GM19043 (cell line): ENCODE results near the gene PCDH9.
"Not testable (repeated sequence)": the region's sequence is repeated elsewhere in the genome, so short reads cannot be mapped to it uniquely, and the experiment has no call there.

Experiments
- ATAC-seq: cut with Tn5 transposase; IDR thresholded peaks from one replicate; pipeline ENCODE4 v1.9.1; 2021; ENCODE audit warnings: low read depth; ENCODE audit not compliant: unreplicated experiment

The PCDH9 gene

DNA sequence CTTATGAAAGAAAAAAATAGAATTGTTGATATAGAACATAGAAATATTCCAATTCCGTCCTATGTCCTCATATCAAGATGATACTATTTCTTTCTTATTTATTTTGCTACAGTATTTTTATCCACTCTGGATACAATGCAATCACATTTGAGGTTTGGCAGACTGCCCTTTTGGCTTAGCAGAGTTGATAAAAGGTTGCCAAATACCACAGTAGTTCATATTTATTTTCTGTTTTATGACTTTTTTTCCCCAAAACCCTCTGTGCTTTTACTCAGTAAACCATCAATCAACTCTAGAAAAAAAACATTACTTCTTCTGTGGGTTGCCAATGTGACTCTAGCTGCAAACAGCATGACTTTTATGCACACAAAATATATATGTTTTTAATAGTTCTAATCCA is 424.5 kb downstream of the PCDH9 start:
- no peak for ATAC-seq

DNA sequence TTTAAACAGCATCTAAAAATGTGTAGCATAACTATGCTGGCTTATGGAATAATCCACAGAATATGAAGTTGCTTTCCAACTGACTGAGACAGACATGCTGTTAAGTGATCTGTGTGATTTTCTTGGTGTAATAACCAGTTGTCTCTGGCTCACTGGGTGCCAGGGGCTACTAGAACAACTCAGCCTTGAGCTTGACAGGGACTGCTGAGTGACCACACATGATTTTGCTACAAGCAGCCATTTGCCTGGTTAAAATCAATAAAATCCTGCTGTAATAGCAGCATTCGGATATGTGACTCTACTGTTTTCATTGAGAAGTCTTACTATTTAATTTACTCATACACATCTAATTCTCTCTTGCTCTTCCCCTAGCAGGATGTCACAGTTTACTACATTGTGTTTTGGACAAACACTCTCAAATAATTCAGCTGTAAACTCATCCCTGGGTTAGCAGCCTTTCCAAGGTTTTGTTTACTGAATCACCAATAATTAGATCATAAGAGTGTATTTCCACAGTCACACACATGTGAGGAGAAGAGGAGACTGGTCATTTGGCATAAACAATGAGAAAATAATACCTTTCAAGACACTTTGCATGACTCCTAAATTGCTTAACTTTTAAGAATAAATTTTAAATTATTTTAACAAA is 426.2 kb downstream of the PCDH9 start:
- ATAC-seq, result no peak

DNA sequence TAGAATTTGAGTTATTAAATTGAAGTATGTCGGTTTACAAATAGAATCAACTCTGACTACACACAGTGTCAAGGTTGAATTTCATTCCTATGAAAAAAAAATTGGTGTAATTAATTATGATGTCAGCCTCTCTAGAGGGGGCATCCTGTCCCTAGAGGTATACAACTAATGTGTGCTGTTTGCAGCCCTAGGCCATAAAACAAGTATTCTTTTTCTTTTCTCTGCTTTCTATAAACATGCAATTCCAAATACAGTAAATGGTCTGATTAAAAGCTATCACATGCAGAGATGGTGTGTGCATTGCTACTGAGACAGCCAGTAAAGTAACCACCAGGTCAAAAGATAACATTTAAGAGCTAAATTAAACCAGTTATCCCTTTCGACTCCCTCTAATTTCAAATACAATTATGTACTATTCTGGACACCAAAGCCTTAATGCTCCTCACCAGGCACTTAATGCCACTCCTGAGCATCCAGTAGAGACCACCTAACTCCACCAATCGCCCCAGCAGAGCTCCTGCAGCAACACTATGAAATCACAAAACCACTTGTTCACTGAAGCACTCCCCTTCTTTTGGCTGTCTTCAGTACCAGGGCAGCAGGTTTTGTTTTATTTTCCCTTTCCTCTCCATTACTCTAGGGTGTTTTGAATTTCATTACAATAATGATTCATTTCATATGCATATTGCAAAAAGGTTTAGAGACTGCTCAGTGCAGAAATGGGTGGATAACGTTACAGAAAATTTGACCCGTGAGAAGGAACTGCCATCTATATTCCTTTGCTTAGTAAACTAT is 426.9 kb downstream of the PCDH9 start:
- no peak for ATAC-seq

DNA sequence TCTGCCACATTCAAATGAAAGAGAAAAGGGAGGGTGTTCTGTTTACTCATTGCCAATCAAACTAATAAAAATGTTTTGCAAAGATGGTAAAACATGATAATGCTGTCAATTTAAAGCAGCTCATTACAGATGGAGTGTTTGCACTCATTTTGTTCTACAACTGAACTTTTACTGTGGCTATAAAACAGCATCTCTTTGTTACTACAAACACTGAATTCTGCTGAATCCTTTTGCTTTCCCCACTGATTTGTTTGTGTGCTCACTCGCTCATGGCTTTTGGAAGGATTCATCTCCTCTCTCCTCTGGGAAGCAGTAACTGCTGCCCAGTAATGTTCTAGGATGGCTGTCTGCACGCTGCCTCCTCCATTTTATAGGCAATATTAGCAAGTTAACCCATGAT is 434.5 kb downstream of the PCDH9 start:
- no peak for ATAC-seq

DNA sequence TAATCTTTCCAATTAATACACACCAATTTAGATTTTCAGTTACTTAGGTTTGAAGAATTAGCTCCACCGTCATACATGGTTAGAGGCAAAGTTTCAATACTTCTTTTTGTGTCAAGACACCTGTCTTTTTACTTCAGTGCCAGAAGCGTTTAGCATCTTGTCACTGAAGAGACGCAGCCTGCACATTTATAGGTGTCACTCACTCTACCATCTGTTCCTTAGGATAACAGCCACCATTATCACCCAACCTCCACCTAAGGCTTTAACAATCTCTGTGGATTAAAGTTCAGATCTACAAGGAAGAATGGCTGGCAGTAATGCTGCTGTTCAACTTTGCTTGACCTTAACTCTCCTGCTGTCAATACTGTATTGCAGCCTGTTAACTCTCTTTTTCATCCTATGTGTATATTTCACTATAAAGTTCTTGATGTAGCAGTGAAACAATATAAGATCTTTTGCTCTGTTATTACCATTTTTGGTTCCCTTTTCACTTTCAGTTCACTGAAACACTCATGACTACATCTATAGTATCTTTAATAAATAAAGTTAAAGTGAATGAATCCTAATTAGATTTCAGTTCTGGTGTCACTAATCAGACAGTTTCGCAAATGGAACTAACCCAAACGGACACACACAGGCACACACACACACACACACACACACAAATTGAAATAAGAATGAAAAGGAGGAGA is 435.6 kb downstream of the PCDH9 start:
- peak; percentile 71 for ATAC-seq

DNA sequence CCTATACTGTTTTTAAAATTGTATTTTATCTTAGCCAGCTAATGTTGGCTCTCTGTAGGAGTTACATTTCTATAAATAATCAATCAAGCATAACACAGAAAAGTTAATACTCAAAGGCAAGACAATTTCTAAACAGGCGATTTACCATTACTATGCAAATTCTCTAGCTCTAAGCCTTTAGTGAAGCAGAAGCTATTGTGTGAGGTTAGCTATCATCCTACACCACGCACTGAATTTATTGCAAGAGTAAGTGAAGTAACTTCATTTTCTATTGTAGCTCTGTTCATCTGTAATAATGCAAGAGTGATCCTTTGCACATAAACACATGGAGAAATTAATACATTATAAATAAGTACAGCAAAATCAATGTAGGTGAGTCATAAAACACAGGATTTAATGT is 439.3 kb downstream of the PCDH9 start:
- no peak for ATAC-seq

DNA sequence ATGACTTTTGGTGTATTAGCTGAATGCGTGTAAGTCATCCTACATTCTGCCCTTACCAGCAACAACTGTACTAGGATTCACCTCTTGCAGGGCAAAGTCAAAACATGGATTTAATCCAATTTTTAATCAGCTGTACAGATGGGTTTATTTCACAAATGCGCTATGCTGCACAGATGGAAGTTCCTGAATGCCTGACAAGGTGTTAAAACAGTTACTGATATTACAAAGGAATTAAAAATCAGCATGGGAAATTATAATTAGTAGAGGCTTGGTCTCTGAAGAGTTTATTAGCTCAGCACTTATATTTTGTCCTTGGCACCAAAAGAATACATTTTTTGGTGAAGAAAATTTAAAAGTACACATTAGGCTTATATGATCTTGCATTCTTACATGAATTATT is 448.9 kb downstream of the PCDH9 start:
- no peak for ATAC-seq

DNA sequence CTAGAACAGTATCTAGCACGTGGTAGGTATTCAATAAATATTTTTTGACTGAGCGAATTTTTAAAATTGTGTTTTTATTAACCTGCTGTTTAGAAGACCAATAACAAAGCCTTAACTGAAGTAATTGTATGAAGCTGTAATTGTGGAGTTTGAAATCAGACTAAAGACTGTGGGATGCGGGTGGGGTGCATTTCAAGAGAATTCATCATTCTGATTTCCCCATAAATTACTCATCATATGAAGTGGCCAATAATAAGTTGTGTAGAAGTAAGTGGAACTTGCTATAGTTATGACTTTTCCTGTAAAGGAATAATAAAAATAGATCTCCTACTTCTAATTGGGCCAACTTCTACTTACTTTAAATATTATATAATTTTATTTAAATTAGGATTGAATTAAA is 449.3 kb downstream of the PCDH9 start:
- ATAC-seq, result no peak

DNA sequence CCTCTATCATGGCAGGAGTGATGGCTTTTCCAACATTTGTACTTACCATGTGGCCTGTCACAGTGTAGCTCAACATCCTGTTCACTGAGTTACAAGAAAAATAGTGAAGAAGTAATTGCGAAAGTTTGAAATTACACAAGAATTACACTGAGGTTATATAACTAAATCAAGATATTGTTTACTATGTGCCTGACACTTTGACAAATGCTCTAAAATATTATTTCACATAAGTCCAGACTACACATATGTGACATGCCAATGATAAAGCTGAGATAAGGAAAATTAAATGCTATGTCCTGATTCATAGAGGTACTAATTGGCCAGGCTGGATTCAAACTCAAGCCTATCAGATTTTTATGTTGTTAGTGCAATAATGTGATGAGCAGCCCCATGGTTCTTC is 451.7 kb downstream of the PCDH9 start:
- no peak for ATAC-seq

DNA sequence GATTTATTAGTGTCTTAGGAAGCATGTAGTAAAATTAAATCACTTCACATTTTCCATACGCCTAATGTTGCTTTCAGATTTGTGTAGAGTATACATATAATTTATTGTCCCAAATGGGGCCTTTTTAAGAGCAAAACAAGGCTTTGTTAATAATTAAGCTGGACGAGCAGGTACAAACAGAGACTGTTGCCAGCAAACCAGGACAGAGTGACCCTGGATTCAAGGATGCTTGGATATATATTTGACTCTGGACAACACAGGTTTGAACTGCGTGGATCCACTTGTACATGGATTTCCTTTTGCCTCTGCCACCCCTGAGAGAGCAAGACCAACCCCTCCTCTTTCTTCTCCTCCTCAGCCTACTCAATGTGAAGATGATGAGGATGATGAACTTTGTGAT is 454.9 kb downstream of the PCDH9 start:
- ATAC-seq, result no peak

DNA sequence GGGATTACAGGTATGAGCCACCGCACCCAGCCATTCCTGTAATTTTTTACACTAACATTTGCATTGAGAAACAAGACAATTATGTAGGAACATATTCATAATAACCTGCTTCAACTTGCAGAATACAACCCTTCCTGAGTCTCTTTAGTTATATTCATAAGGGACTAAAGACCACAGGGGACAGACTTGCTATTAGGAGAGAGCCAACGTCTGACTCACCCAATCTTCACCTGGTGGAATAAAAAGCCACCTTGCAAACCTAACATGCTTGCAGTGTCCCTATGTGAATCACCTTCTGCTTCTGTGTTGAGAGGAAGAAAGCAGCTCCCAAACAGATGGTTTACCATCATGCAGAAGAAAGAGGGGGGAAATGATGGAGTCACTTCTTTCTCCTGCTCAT is 456.1 kb downstream of the PCDH9 start:
- no peak for ATAC-seq

DNA sequence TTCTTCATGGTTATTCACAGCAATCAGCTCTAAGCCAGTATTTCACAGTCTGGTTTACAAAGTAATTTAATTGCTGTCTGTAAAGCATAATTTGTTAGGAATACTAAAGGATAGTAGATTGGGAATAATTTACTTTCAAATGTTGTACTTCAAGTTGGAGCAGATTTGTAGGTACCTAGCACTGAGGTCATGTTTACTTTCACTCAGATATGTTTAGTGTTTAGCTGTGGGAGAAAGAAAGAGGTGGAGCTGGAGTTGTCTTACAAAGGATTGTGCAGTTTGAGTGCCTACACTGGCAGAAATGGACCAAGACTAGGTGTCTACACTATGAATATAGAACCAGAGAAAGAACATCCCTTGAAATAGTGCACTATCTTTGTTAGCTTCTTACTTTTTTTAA is 464.6 kb downstream of the PCDH9 start:
- ATAC-seq, result no peak

DNA sequence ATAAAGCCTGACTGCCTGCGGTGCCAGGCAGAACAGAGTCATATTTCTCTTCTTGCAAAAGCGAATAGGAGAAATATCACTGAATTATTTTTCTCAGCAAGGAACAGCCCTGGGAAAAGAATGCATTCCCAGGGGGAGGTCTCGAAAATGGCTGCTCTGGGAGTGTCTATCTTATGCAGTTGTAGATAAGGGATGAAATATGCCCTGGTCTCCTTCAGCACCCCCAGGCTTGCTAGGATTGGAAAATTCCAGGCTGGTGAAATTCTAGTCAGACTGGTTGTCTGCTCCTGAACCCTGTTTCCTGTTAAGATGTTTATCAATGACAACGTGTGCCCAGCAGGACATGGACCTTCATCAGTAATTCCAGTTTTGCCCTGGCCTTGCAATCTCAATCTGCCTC is 469.5 kb downstream of the PCDH9 start:
- not testable (repeated sequence) for ATAC-seq

DNA sequence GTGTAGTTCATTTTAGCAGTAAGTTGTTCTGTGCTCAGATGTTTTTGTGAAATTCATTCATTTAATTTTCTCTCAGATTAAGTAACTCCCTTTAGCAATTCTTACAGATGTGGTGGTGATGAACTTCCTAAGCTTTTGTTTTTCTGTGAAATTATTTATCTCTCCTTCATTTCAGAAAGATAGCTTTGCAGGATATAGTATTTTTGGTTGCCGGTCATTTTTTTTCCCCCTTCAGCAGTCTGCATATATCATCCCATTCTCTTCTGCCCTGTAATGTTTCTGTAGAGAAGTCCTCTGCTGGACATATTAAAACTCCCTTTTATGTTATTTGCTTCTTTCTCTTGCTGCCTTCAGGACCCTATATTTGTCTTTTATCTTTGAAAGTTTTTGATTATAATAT is 470.2 kb downstream of the PCDH9 start:
- ATAC-seq, result no peak

DNA sequence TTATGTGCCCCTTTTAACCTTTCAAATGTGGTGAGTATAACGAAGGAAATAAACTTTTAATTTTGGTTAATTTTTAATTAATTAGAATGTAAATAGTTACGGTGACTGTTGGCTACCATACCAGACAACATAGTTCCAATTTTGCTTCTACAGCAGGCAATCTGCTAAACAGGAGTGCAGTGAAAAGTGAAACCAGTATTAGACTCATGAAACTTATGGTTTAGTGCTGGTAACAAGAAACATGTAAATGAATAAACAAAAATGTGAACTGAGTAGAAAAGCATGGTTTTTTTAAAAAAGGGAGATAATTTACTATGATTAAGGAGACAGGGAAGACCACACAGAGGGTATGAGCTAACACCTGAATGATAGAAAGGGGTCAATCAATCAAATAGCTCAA is 478.4 kb downstream of the PCDH9 start:
- ATAC-seq, result no peak

DNA sequence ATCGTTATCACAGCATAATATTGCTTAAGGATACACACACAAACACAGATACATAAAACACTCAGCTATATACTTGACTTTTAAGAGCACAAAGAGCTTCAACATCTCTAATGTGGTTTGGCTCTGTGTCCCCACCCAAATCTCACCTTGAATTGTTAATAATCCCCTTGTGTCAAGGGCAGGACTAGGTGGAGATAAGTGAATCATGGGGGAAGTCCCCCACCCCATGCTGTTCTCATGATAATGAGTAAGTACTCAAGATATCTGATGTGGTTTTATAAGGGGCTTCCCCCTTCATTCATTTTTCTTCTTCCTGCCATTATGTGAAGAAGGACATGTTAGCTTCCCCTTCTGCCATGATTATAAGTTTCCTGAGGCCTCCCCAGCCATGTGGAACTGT is 481.4 kb downstream of the PCDH9 start:
- no peak for ATAC-seq

DNA sequence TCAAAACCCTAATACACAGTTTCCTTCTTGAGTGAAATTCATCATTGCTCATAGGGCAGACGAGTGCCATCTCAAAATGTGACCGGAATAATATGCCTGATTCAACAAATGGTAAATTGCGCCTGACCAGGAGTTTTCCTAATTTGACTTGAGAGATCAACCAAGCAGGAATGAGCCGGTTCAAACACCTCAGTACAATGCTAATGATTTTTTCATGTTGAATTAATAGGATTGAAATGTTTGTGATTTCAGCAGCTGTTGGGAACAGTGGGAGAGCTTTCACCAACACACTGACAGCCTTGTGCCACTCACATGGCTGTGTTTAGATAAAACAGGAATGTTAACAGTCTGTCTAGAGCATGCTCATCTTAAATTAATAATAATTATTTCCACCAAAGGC is 484.8 kb downstream of the PCDH9 start:
- no peak for ATAC-seq

DNA sequence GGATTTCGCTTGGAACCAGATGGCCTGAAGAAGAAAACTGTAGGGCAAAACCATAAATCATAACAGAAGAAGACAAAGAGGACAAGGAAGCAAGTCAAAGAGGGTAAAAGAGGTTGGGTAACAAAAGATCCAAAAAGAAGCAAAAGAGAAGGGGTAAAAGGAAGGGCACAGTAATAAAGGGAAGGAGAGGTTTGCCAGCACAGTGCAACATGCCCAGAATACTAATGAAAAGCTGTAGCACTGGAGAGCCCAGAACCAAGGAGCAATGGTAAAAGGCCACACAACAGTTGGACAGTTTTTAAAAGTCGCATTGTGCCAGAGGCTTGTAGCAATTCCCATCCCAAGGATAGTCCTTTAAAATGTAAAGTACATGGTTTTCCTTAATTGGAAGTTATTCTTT is 506.6 kb downstream of the PCDH9 start:
- ATAC-seq, result no peak

DNA sequence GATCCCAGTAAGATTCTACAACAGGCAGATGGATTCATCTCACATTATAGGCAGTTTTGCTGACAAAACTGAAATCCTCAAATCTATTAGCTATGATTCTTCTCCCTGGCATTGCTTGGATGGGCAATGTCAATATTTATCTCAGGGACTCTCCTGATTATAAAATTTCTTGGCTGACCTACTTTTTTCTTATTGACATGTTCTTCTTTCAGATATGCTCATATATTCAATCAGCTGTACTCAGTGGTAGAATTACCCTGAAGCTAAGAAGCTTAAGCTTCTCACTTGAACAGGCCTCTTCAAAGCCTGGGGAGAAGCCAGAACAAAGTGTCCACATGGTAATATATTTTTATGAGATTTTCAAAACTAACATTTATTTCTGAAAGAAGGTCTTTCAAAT is 513.6 kb downstream of the PCDH9 start:
- ATAC-seq, result no peak

DNA sequence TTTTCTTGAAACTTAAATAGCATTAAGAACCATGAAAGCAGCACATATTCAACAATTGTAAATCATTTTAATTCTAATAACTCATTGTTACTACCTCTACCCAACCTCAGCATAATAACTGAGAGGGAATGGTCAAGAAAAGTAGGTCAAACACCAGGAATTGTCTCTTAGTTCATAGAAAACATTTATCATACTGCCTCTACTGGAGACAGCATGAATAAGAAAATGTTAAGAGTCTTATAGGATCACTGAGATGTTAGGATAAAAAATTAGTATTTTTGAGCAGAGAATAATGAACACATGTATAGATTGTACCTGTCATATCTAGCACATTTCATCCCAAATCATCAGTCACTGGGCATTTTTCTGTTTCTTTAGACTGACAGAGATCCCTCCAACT is 515.3 kb downstream of the PCDH9 start:
- ATAC-seq, result no peak

DNA sequence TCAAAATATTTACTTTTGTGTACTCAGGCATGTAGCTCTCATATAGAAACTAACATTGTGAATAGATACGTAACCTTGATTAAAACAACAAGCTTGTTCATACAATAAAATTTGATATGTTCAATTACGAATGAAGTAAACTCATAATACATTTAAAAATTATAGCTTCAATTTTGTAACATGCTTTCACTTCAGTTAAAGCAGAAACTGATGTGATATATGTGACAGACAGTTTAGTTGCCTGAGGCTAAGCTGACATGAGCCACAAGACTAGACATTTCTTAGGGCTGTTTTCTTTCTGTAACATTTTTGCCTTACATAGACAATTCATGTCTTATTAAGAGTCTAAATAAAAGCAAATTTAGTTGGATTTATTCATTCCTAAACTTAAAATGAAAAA is 526.0 kb downstream of the PCDH9 start:
- no peak for ATAC-seq

DNA sequence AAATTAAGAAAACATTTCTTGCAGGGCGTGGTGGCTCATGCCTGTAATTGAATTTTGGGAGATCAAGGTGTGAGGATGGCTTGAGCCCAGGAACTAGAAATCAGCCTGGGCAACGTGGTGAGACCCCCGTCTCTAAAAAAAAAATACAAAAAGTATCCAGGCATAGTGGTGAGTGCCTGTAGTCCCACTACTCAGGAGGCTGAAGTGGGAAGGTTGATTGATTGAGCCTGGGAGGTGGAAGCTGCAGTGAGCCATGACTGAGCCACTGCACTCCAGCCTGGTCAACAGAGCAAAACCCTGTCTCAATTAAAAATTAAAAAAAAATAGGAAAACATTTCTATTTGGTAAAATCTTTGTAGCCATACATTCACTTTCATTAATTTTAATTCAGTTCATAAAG is 526.5 kb downstream of the PCDH9 start:
- ATAC-seq, result no peak
